ENCODE measurements around the gene CLEC17A. TPM values are rescaled to one million over a fixed set of nuclear protein-coding genes. Genes with fewer than 3 reads are reported as not detected.

The CLEC17A gene
- total and polyA plus RNA-seq, 2 of the 8 experiments (the other 6 are each of a cell fraction or from before 2014, with no cell fraction given), result not detected

- no peak for FAIRE-seq
- Histone ChIP-seq H4K8ac (ENCODE audit: extremely low read depth, insufficient read depth, low read length) (no peak overlapping the region; the same call in 1 of the 2 replicates), H2BK5ac (ENCODE audit: low read depth, low read length) (no peak overlapping the region), H3K56ac (replicated peaks; ENCODE audit: insufficient read length, low read depth, low read length) (no peak overlapping the region), H2AK5ac (ENCODE audit: low read depth, low read length) (no peak overlapping the region), H4K5ac (ENCODE audit: insufficient read length, low read depth, low read length) (no peak overlapping the region), H3K9ac (replicated peaks in 1 of 4; ENCODE audit: extremely low read depth in 1 of 4, low read depth in 3 of 4, low read length in 3 of 4) (no peak overlapping the region), H3K4ac (replicated peaks; ENCODE audit: insufficient read length, low read depth, low read length) (no peak overlapping the region), H3K4me3 (ENCODE audit: extremely low read depth in 1 of 4, insufficient read depth in 2 of 4, low read depth in 3 of 4, low read length in 4 of 4) (no peak overlapping the region), H3K4me2 (ENCODE audit: insufficient read depth in 1 of 2, low read depth in 2 of 2, low read length in 2 of 2) (no peak overlapping the region), H3K79me1 (ENCODE audit: low read depth, low read length) (no peaks in the 10 kb centered on the region; the same call in none of the 2 replicates), H3K14ac (ENCODE audit: insufficient read length) (no peak overlapping the region), H3K23ac (ENCODE audit: insufficient read length) (no peak overlapping the region), H2BK20ac (ENCODE audit: low read length) (no peak overlapping the region), H4K91ac (replicated peaks; ENCODE audit: insufficient read length, low read length) (no peak overlapping the region), H2BK12ac (ENCODE audit: low read depth, low read length) (no peak overlapping the region), H3K4me1 (replicated peaks in 1 of 4; ENCODE audit: control insufficient read depth in 3 of 4, insufficient read depth in 4 of 4, low read length in 3 of 4) (peaks cover 0 to 24% (median 20%) of the 10 kb centered on the region in 4 experiments; a peak in 6 of 7 replicates), H3K23me2 (ENCODE audit: low read depth, low read length) (no peaks in the 10 kb centered on the region; the same call in 1 of the 2 replicates), H4K20me1 (replicated peaks in 1 of 2; ENCODE audit: control insufficient read depth in 1 of 2, insufficient read depth in 2 of 2, low read length in 2 of 2) (peaks cover 0 to 15% of the 10 kb centered on the region in 2 experiments), H3K27me3 (replicated peaks in 1 of 4; ENCODE audit: control insufficient read depth in 3 of 4, extremely low read depth in 1 of 4, insufficient read depth in 3 of 4, low read length in 3 of 4) (no peaks in the 10 kb centered on the region), H2BK120ac (replicated peaks; ENCODE audit: low read depth, low read length) (no peak overlapping the region), H3K36me3 (ENCODE audit: control insufficient read depth in 2 of 4, insufficient read depth in 4 of 4, low read length in 3 of 4) (peaks cover 0 to 16% (median 6%) of the 10 kb centered on the region in 4 experiments; a peak in 3 of 8 replicates), H2BK15ac (ENCODE audit: low read length) (no peak overlapping the region), H3K27ac (ENCODE audit: low read depth, low read length) (no peak overlapping the region), H3K79me2 (ENCODE audit: control insufficient read depth in 1 of 2, insufficient read depth in 2 of 2, low read length in 2 of 2) (peaks cover 0 to 21% of the 10 kb centered on the region in 2 experiments; a peak in 2 of 4 replicates), H3K9me3 (ENCODE audit: insufficient read depth in 2 of 2, low read depth in 1 of 2, low read length in 1 of 2) (no peaks in the 10 kb centered on the region), H3K18ac (ENCODE audit: extremely low read depth, low read length) (no peak overlapping the region), H2AFZ (ENCODE audit: low read length) (no peak overlapping the region)
- DNase-seq (ENCODE audit: low read depth in 1 of 2, low spot score in 2 of 2), result no peak
- ChIA-PET CTCF (ENCODE audit: partially characterized antibody) (interaction anchor here (0.7 to 0.9 kb wide), 2 partner anchors 10 to 157 kb away, joined by 3 to 4 read pairs; no protein-coding TSS in a partner anchor), POLR2A (ENCODE audit: partially characterized antibody) (interaction anchor here (1.0 to 1.2 kb wide), 2 partner anchors 119 to 553 kb away, joined by 3 read pairs; no protein-coding TSS in a partner anchor)
- 93% methylated on average over 11 of the region's 11 CpGs; no CpG with 5 or more reads in 1 of the 2 experiments for WGBS, 2 experiments (ENCODE audit: extremely low coverage in 1 of 2, insufficient coverage in 1 of 2, insufficient read length in 1 of 2, insufficient replicate concordance in 2 of 2, low coverage in 1 of 2, low lambda C conversion rate in 2 of 2, missing lambda C conversion rate in 1 of 2)
- no peak for TF ChIP-seq TAF7 (optimal IDR thresholded peaks at IDR 0.05; ENCODE audit: borderline replicate concordance, low read depth, low read length)
- TF ChIP-seq SUZ12 (IDR thresholded peaks at IDR 0.05; ENCODE audit: low read length), result no peak
- no peak for TF ChIP-seq CBX8 (IDR thresholded peaks at IDR 0.05; ENCODE audit: borderline replicate concordance, low read depth, low read length)
- TF ChIP-seq EZH2 (IDR thresholded peaks at IDR 0.05; ENCODE audit: low read depth, low read length, severe bottlenecking), result no peak
- TF ChIP-seq FOSL1 (IDR thresholded peaks at IDR 0.05; ENCODE audit: insufficient read depth, low read depth, low read length), result no peak
- no peak for TF ChIP-seq SIN3A (conservative IDR thresholded peaks at IDR 0.05 in 1 of 2, IDR thresholded peaks at IDR 0.05 in 1 of 2; ENCODE audit: low read depth in 1 of 2, low read length in 2 of 2)
Observed at GRCh38 chr19:14567079-14567478, 15.8 kb upstream of the CLEC17A start.
